SU-DHL-6 (cell line): ENCODE results near the gene TYW3.
"Not testable (repeated sequence)": the region's sequence is repeated elsewhere in the genome, so short reads cannot be mapped to it uniquely, and the experiment has no call there.

Experiments
- H2AFZ ChIP-seq: fragments of 200-600 bp; sonication (generic); 2 replicates; pipeline ENCODE4 v1.6.1; 2014; ENCODE audit warnings: low read depth, mild to moderate bottlenecking, moderate library complexity, mixed read lengths, antibody characterized with exemption, low read length; ENCODE audit not compliant: severe bottlenecking
- H3F3A ChIP-seq: fragments of 200-600 bp; shearing (Covaris generic); 2 replicates; pipeline ENCODE4 v1.6.0; 2016; ENCODE audit warnings: antibody characterized with exemption, mild to moderate bottlenecking; ENCODE audit not compliant: insufficient read depth
- H3K27ac ChIP-seq: fragments of 200-600 bp; sonication (generic); 2 replicates; pipeline ENCODE4 v1.5.1; 2016; ENCODE audit warnings: low read depth, mild to moderate bottlenecking, low read length, moderate library complexity, mixed read lengths
- H3K27me3 ChIP-seq: fragments of 200-600 bp; sonication (generic), shearing (Covaris generic); 2 replicates; pipeline ENCODE4 v1.6.0; 2014; ENCODE audit warnings: mild to moderate bottlenecking, low read length
- H3K36me3 ChIP-seq: fragments of 200-600 bp; sonication (generic); 2 replicates; pipeline ENCODE4 v1.6.1; 2014; ENCODE audit warnings: mild to moderate bottlenecking, low read length, mixed read lengths
- H3K4me2 ChIP-seq: fragments of 300-600, 200-600 bp; shearing (Covaris generic), sonication (generic); 2 replicates; pipeline ENCODE4 v1.6.0; 2014; ENCODE audit warnings: low read length, low read depth, mild to moderate bottlenecking; ENCODE audit not compliant: poor library complexity, severe bottlenecking
- H3K4me3 ChIP-seq: fragments of 200-600 bp; sonication (generic); 2 replicates; pipeline ENCODE4 v1.5.1; 2014; ENCODE audit warnings: antibody characterized with exemption, low read length, mild to moderate bottlenecking, mixed read lengths; ENCODE audit not compliant: insufficient read depth, poor library complexity, severe bottlenecking
- H3K79me2 ChIP-seq: fragments of 200-600 bp; sonication (generic); 2 replicates; pipeline ENCODE4 v1.6.1; 2014; ENCODE audit warnings: mild to moderate bottlenecking, low read length, moderate library complexity; ENCODE audit not compliant: insufficient read depth
- H3K9ac ChIP-seq: fragments of 200-600 bp; sonication (generic); 2 replicates; pipeline ENCODE4 v1.7.0; 2014; ENCODE audit warnings: mild to moderate bottlenecking, low read length
- H3K9me2 ChIP-seq: fragments of 200-600 bp; sonication (generic); replicated peaks from 2 replicates; pipeline ENCODE4 v1.6.1; 2014; ENCODE audit warnings: low read length; ENCODE audit not compliant: insufficient read depth
- H3K9me3 ChIP-seq: fragments of 200-600 bp; sonication (generic); 2 replicates; pipeline ENCODE4 v1.6.1; 2014; ENCODE audit warnings: low read length, mixed read lengths; ENCODE audit not compliant: insufficient read depth
- H4K20me1 ChIP-seq: fragments of 200-600 bp; sonication (generic); 2 replicates; pipeline ENCODE4 v1.6.1; 2014; ENCODE audit warnings: low read depth, mild to moderate bottlenecking, antibody characterized with exemption, low read length, moderate library complexity, mixed read lengths
- EZH2phosphoT487 ChIP-seq: fragments of 200-600 bp; sonication (generic), shearing (Covaris generic); conservative IDR thresholded peaks from 2 replicates; pipeline ENCODE4 v1.6.1; 2018; ENCODE audit warnings: mild to moderate bottlenecking, antibody characterized with exemption, low read length, moderate library complexity, mixed read lengths
- TF ChIP-seq, protein P1 (sequence below): fragments of 200-600 bp; sonication (generic); IDR thresholded peaks from one replicate; pipeline ENCODE4 v1.5.1; 2017; ENCODE audit warnings: antibody characterized with exemption, mild to moderate bottlenecking, low read length, moderate library complexity; ENCODE audit not compliant: insufficient read depth, poor library complexity, severe bottlenecking

The TYW3 gene

DNA sequence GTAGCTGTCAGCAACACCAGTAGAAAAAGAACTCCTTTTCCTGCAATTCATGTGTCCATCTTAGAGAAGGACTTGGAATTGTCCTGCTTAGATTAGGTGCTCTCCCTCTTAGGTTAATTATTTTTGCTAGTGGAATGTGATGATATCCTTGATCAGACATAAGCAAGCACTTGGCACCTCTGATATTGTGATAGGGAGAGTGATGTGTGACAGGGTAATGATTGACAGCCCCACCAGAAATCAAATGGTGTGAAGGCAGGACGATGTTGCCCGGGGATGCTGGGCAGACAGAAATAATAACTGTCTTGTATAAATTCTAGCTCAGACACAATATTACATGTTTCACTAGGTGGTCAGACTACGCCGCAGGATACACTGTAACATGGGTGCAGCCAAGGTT lies 4.4 kb downstream of the TYW3 start:
- Histone ChIP-seq H3K27me3 (no peaks in the 10 kb centered on the region), H3K9me3 (no peaks in the 10 kb centered on the region; the same call in 1 of the 2 replicates), H3F3A (peaks cover 11% of the 10 kb centered on the region), H3K27ac (no peak overlapping the region), H3K4me3 (no peak overlapping the region), H3K9ac (no peak overlapping the region), H3K9me2 (no peaks in the 10 kb centered on the region), H3K36me3 (peaks cover 34% of the 10 kb centered on the region), H3K79me2 (peaks cover 30% of the 10 kb centered on the region), H3K4me2 (no peak overlapping the region), H4K20me1 (no peaks in the 10 kb centered on the region), H2AFZ (no peak overlapping the region)
- TF ChIP-seq, protein P1, sequence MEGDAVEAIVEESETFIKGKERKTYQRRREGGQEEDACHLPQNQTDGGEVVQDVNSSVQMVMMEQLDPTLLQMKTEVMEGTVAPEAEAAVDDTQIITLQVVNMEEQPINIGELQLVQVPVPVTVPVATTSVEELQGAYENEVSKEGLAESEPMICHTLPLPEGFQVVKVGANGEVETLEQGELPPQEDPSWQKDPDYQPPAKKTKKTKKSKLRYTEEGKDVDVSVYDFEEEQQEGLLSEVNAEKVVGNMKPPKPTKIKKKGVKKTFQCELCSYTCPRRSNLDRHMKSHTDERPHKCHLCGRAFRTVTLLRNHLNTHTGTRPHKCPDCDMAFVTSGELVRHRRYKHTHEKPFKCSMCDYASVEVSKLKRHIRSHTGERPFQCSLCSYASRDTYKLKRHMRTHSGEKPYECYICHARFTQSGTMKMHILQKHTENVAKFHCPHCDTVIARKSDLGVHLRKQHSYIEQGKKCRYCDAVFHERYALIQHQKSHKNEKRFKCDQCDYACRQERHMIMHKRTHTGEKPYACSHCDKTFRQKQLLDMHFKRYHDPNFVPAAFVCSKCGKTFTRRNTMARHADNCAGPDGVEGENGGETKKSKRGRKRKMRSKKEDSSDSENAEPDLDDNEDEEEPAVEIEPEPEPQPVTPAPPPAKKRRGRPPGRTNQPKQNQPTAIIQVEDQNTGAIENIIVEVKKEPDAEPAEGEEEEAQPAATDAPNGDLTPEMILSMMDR, result no peak

DNA sequence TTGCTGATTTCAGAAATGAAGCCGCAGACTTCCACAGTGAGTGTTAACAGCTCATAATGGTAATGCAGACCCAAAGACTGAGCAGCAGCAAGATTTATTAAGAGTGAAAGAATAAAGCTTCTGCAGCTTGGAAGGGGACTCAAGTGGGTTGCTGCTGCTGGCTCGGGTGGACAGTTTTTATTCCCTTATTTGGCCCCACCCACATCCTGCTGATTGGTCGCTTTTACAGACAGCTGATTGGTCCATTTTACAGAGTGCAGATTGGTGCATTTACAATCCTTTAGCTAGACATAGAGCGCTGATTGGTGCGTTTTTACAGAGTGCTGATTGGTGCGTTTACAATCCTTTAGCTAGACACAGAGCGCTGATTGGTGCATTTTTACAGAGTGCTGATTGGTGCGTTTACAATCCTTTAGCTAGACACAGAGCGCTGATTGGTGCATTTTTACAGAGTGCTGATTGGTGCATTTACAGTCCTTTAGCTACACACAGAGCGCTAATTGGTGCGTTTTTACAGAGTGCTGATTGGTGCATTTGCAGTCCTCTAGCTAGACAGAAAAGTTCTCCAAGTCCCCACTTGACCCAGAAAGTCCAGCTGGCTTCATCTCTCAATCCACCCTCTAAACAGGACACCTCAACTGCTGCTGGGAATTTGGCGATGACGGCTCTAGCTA lies 7.5 kb downstream of the TYW3 start:
- not testable (repeated sequence) for H3K4me3 ChIP-seq, H3K9me3 ChIP-seq, H3K9me2 ChIP-seq, H3K9ac ChIP-seq, H3K79me2 ChIP-seq, H4K20me1 ChIP-seq, H3K27ac ChIP-seq, H3K27me3 ChIP-seq, H3F3A ChIP-seq, H2AFZ ChIP-seq, H3K4me2 ChIP-seq
- peaks cover 34% of the 10 kb centered on the region for H3K36me3 ChIP-seq

DNA sequence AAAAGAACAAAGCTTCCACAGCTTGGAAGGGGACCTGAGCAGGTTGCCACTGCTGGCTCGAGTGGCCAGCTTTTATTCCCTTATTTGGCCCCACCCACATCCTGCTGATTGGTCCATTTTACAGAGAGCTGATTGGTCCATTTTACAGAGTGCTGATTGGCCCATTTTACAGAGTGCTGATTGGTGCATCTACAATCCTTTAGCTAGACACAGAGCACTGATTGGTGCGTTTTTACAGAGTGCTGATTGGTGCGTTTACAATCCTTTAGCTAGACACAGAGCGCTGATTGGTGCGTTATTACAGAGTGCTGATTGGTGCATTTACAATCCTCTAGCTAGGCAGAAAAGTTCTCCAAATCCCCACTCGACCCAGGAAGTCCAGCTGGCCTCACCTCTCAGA lies 12.3 kb downstream of the TYW3 start:
- not testable (repeated sequence) for H3F3A ChIP-seq, H4K20me1 ChIP-seq, H3K9me2 ChIP-seq, H3K4me3 ChIP-seq, H3K9me3 ChIP-seq, H3K79me2 ChIP-seq, H3K4me2 ChIP-seq, H3K27me3 ChIP-seq, H2AFZ ChIP-seq, H3K9ac ChIP-seq, H3K27ac ChIP-seq, H3K36me3 ChIP-seq

DNA sequence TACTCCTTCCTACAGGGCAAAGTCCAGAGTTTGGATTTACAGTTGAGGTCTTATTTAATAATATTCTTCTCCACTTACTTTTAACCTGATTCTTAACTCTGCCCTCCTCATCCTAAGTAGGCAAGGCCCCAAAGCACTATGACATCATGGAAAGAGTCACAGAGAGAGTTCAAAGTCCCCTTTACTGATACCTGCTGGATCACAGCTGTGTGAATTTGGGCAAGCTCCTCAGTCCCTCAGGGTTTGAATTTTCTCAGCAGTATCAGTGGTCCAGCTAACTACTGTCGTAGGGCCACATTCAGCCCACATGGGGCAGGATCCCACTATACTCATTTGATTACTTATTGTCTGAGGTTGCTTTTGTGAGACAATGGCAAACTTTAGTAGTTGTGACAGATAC lies 16.0 kb downstream of the TYW3 start:
- Histone ChIP-seq H3F3A (no peaks in the 10 kb centered on the region), H3K4me2 (no peak overlapping the region), H3K9me2 (no peaks in the 10 kb centered on the region), H3K9me3 (0 out of 2 replicates have a peak, but pooled peaks cover 3% of the 10 kb centered on the region), H3K27me3 (no peaks in the 10 kb centered on the region), H4K20me1 (no peaks in the 10 kb centered on the region), H2AFZ (no peak overlapping the region), H3K36me3 (peaks cover 20% of the 10 kb centered on the region), H3K4me3 (no peak overlapping the region), H3K27ac (no peak overlapping the region), H3K79me2 (no peaks in the 10 kb centered on the region), H3K9ac (no peak overlapping the region)
- TF ChIP-seq, protein P1, result no peak
- no peak for TF ChIP-seq EZH2phosphoT487
